ENCODE results near the gene CYSRT1.

Gene CYSRT1

GRCh38 chr9:137224830-137225694 is at the start of gene CYSRT1:
TSS of gene CYSRT1 (plus strand) at chr9:137225174. CDS start at chr9:137225622, 448 bp downstream.
- no peak for DNase-seq

GRCh38 chr9:137175345-137175961 is 49.5 kb upstream of the CYSRT1 start:
- DNase-seq, result no peak

GRCh38 chr9:137176302-137177182 is 48.4 kb upstream of the CYSRT1 start:
- DNase-seq, result no peak

GRCh38 chr9:137178201-137178938 is 46.6 kb upstream of the CYSRT1 start:
- no peak for DNase-seq

GRCh38 chr9:137178939-137179630 is 45.9 kb upstream of the CYSRT1 start:
- DNase-seq, result no peak

GRCh38 chr9:137179761-137180160 is 45.2 kb upstream of the CYSRT1 start:
- DNase-seq, result no peak

- no peak for DNase-seq
Observed at GRCh38 chr9:137180491-137180890, 44.5 kb upstream of the CYSRT1 start.

GRCh38 chr9:137181680-137182079 is 43.3 kb upstream of the CYSRT1 start:
- DNase-seq, result no peak

- no peak for DNase-seq
Observed at GRCh38 chr9:137182836-137183235, 42.1 kb upstream of the CYSRT1 start.

- DNase-seq, result no peak
Observed at GRCh38 chr9:137183980-137184595, 40.9 kb upstream of the CYSRT1 start.

- DNase-seq, result no peak
Observed at GRCh38 chr9:137184881-137185660, 39.9 kb upstream of the CYSRT1 start.

GRCh38 chr9:137185921-137186320 is 39.1 kb upstream of the CYSRT1 start:
- DNase-seq, result no peak

- no peak for DNase-seq
Observed at GRCh38 chr9:137186385-137186784, 38.6 kb upstream of the CYSRT1 start.

- DNase-seq, result no peak
Observed at GRCh38 chr9:137187386-137187785, 37.6 kb upstream of the CYSRT1 start.

GRCh38 chr9:137188086-137188489 is 36.9 kb upstream of the CYSRT1 start:
- no peak for DNase-seq

GRCh38 chr9:137188490-137189296 is 36.3 kb upstream of the CYSRT1 start, which contains the start of the genes ANAPC2 and SSNA1:
TSS of gene ANAPC2 (minus strand) at chr9:137188560. CDS start at chr9:137188532, 28 bp downstream.
TSS of gene SSNA1 (plus strand) at chr9:137188676. CDS start at chr9:137188727, 51 bp downstream.
- DNase-seq, result peak; percentile 93

GRCh38 chr9:137189297-137190295 is 35.4 kb upstream of the CYSRT1 start:
- no peak for DNase-seq

- no peak for DNase-seq
Observed at GRCh38 chr9:137190315-137190856, 34.6 kb upstream of the CYSRT1 start.
